HG03520 (cell line): ENCODE results near the gene GULP1.
A peak's percentile ranks its signal among the peaks of the same experiment; 100 is the strongest.
"Not testable (repeated sequence)": the region's sequence is repeated elsewhere in the genome, so short reads cannot be mapped to it uniquely, and the experiment has no call there.

ENCODE experiments used
- ATAC-seq: cut with Tn5 transposase; IDR thresholded peaks from one replicate; pipeline ENCODE4 v1.9.1; 2021; ENCODE audit warnings: mild to moderate bottlenecking, moderate library complexity; ENCODE audit not compliant: unreplicated experiment

The GULP1 gene

GRCh38 chr2:188459061-188459460, 167.4 kb downstream of the GULP1 start:
- ATAC-seq: no peak

GRCh38 chr2:188466078-188466477, 174.4 kb downstream of the GULP1 start:
- not testable (repeated sequence) for ATAC-seq

DNA sequence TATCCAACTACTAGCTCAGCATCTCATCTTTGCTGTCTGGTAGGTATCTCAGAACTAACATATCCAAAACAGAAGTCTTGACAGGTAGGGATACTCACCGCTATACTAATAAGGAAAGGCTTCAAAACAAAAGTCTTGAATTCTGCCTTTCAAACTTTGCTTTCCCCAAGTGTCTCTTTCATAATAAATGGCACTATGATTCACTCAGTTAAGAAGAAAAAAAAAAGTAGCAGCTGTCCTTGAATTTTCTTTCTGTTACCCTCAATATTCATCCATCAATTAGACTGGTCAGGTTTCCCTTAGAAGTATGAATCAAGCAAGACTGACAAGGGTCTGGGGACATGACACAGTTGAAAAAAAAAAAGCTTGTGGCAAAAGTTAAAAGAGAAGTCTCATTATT, 175.1 kb downstream of the GULP1 start:
- ATAC-seq: no peak

DNA sequence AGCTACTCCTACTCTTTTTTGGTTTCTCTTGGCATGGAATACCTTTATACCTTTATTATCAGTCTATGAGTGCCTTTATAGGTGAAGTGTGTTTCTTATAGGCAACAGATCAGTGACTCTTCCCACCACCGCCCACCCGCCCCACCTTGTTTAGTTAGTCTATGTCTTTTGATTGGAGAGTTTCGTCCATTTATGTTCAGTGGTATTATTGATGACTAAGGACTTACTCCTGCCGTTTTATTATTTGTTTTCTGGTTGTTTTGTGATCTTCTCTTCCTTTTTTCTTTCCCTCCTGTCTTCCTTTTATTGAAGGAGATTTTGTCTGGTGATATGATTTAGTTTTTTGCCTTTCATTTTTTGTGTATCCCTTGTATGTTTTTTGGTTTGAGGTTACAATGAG, 179.5 kb downstream of the GULP1 start:
- no peak for ATAC-seq

- no peak for ATAC-seq
Measured at GRCh38 chr2:188473306-188473705, 181.6 kb downstream of the GULP1 start.

DNA sequence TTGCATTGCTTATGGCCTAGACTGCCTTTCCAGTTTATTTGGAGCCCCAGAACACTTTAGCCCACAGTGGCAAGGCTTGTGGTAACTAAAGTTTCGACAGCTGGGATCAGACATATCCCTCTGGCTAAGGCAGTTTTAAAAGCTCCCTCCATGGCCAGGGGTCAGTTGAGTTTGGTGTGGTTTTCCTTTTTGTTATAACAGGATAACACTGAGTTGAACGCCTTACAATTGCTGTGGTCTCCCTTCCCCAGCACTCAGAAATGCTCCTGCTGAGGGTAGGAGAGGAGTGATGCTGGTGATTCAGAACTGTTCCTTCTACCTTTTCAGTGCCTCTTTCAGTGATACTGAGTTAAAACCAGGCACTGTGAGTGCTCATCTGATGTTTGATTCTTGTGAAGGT, 182.6 kb downstream of the GULP1 start:
- no peak for ATAC-seq

GRCh38 chr2:188475945-188476344, 184.3 kb downstream of the GULP1 start:
- ATAC-seq: no peak

DNA sequence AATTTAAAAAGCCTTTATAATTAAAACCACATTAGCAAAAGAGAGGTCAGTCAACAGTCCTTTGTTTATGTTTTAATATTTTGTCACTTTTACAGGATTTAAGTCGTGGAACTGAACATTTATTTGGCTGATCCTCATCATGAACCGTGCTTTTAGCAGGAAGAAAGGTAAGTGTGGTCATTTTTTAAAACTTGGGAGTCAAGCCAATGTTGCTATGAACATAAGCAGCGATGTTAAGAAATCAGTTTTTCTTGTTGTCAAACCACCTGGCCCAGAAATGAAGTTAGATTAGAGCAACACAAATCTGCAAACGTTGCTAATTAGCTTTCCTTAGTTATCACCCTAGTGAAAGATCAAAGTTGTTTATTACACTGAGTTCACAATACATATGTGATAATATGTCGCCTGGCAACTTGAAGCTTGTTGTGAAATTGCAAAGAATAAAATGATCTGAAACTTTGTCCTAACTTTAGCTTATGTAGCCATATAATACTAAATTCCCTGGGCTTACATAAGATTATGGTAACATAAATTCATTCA, 186.0 kb downstream of the GULP1 start:
- no peak for ATAC-seq

DNA sequence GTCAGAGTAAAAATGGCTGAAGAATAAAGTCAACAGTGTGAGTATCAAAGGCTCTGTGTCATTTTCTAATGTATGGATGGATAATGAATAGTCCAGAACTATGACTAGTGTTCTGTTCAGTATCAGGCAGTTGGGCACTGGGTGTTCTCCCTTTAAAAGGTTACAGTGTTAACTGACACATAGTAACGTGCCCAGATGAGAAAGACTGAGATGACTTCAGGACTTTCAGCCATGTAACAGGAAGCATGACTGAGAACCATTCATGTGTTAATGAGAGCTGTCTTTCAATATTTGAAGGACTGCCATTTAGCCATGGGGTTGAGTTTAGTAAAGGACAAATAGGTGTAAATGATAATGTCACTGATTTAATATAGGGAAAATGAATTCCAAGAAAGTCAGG, 187.1 kb downstream of the GULP1 start:
- ATAC-seq: peak; percentile 98

GRCh38 chr2:188481474-188481873, 189.8 kb downstream of the GULP1 start:
- no peak for ATAC-seq

DNA sequence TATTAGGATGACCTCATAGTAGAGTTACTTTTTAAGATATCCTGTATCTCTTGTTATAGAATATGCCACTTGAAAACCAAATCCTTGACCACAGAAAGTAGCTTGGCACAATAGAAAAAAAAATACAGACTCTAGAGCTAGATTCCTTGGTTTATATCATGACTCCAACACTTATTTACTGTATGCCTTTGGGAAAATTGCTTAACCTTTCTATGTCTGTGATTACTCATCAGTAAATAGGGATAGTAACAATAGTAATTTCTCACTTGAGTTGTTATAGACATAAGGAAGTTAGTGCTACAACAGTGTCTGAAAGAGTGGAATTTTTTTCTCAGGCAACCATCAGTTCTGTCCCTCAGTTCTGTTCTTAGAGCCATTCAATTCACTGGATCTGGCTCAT, 193.8 kb downstream of the GULP1 start:
- ATAC-seq: no peak

GRCh38 chr2:188492751-188493150, 201.1 kb downstream of the GULP1 start:
- no peak for ATAC-seq

- no peak for ATAC-seq
Measured at GRCh38 chr2:188494906-188495305, 203.2 kb downstream of the GULP1 start.

GRCh38 chr2:188495969-188496431, 204.3 kb downstream of the GULP1 start:
- ATAC-seq: no peak

- no peak for ATAC-seq
Measured at GRCh38 chr2:188497726-188498125, 206.1 kb downstream of the GULP1 start.

GRCh38 chr2:188503975-188504374, 212.3 kb downstream of the GULP1 start:
- no peak for ATAC-seq

DNA sequence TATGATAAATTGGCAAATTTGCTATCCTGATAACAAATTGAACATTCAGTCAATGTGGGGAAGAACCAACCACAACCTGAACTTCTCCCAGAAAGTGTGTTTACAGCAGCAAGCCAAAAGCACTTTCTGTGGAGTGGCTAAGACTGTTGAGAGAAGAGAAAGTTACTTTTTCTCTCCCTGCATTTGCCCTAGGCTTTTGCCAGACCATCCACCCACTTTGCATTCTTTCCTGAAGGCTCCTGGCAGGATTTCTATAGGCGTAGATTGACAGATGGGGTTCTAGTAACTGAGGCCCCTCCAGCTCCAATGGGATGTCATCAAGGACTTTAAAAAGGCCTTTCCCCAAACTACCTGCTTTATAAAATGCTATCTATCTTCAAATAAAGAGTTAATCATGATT, 215.2 kb downstream of the GULP1 start:
- no peak for ATAC-seq

DNA sequence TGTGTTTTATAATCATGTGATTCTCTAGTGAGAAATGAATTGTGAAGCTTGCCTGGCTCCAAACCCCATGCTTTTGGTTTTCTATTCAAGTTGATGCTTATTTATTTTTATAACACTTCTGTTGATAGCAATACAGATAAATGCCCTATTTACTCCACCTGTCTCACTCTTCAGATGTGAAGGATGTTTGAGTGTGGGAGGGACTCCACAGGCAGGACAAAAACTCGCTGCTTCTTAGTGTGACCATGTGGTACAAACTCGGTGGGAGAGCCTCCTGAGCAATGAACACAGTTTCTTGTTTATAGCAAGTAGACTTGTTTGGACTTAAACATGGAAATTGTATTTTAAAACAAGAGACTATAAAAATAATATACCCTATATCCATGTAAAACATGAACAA, 219.7 kb downstream of the GULP1 start:
- no peak for ATAC-seq

DNA sequence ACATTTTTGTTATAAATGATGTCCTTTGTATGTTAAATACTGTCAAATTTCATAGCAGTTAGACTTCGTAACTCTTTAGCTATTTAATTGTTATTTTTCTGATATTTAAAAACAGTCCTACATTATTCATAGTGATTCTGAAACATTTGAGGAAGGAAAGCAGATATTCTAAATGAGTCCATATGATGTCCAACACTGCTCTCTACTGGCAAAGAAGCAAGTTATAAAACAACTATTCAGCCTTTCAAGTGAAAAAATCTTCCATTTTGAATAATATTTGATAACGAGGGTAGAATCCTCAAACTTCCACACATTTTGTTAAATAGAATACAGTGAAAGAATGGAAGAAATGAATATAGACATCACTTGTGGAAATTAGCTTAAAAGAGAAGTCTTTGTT, 220.8 kb downstream of the GULP1 start:
- peak; percentile 76 for ATAC-seq

DNA sequence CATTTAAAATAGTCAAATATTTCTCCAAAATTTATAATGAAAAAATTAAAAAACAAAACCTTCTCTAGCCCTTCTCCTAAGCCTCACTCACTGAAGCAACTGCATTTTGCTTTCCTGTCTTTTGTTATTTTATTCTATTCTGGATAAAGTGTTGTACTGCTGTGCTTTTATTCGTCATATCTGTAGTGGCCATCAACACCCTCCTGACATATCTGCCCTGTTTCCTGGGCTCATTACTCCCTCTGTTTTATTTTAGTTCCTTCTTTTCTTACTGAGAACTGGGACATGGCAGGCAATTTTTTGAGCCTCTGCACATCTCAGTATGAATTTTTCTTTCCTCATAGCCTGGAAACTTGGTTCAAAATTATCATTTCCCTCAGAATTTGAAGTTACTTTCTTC, 224.2 kb downstream of the GULP1 start:
- ATAC-seq: no peak

- no peak for ATAC-seq
Measured at GRCh38 chr2:188517549-188518215, 226.0 kb downstream of the GULP1 start.

DNA sequence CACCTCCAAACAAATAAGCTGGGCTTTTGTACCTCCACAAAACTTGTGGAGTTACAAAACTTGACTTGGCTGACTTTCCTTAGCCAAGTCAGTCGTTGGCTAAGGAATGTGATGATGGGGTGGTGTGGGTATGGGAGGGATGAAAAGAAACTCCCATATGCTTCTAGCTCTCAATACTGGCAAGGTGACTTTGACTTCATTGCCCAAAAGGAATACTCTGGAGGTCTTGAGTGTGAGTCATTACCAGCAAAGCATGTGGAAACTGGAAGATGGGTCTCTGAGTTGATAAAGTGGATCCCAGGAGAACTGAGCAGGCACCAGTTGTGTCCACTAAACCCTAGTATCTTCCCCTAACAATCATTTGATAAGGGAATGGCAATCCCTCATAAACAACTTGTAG, 226.7 kb downstream of the GULP1 start:
- ATAC-seq: no peak

GRCh38 chr2:188519136-188519535, 227.5 kb downstream of the GULP1 start:
- no peak for ATAC-seq
